ENCODE data around the gene PLEKHA7.

PLEKHA7 gene

GRCh38 chr11:16946477-16947282, 67.5 kb downstream of the PLEKHA7 start:
- no peak for DNase-seq (ENCODE audit: low read depth in 2 of 2, low spot score in 1 of 2)

- DNase-seq (ENCODE audit: low read depth in 2 of 2, low spot score in 1 of 2), result no peak
Observed at GRCh38 chr11:16945671-16946469, 68.3 kb downstream of the PLEKHA7 start.

GRCh38 chr11:16942911-16943310, 71.3 kb downstream of the PLEKHA7 start:
- DNase-seq (ENCODE audit: low read depth in 2 of 2, low spot score in 1 of 2), result no peak

- DNase-seq (ENCODE audit: low read depth in 2 of 2, low spot score in 1 of 2), result no peak
Observed at GRCh38 chr11:16942342-16942741, 71.9 kb downstream of the PLEKHA7 start.

GRCh38 chr11:16941935-16942334, 72.3 kb downstream of the PLEKHA7 start:
- no peak for DNase-seq (ENCODE audit: low read depth in 2 of 2, low spot score in 1 of 2)

GRCh38 chr11:16938061-16938460, 76.2 kb downstream of the PLEKHA7 start:
- DNase-seq (ENCODE audit: low read depth in 2 of 2, low spot score in 1 of 2), result no peak

GRCh38 chr11:16936643-16937042, 77.6 kb downstream of the PLEKHA7 start:
- DNase-seq (ENCODE audit: low read depth in 2 of 2, low spot score in 1 of 2), result no peak

GRCh38 chr11:16935518-16936302, 78.5 kb downstream of the PLEKHA7 start:
- DNase-seq (ENCODE audit: low read depth in 2 of 2, low spot score in 1 of 2), result no peak

- no peak for DNase-seq (ENCODE audit: low read depth in 2 of 2, low spot score in 1 of 2)
Observed at GRCh38 chr11:16933756-16934603, 80.2 kb downstream of the PLEKHA7 start.

GRCh38 chr11:16933291-16933690, 80.9 kb downstream of the PLEKHA7 start:
- no peak for DNase-seq (ENCODE audit: low read depth in 2 of 2, low spot score in 1 of 2)

GRCh38 chr11:16928044-16928443, 86.2 kb downstream of the PLEKHA7 start:
- DNase-seq (ENCODE audit: low read depth in 2 of 2, low spot score in 1 of 2), result no peak

GRCh38 chr11:16926883-16927626, 87.2 kb downstream of the PLEKHA7 start:
- no peak for DNase-seq (ENCODE audit: low read depth in 2 of 2, low spot score in 1 of 2)

GRCh38 chr11:16925561-16926065, 88.6 kb downstream of the PLEKHA7 start:
- no peak for DNase-seq (ENCODE audit: low read depth in 2 of 2, low spot score in 1 of 2)

GRCh38 chr11:16924826-16925560, 89.2 kb downstream of the PLEKHA7 start:
- DNase-seq (ENCODE audit: low read depth in 2 of 2, low spot score in 1 of 2), result no peak

GRCh38 chr11:16924462-16924825, 89.8 kb downstream of the PLEKHA7 start:
- DNase-seq (ENCODE audit: low read depth in 2 of 2, low spot score in 1 of 2), result no peak

- no peak for DNase-seq (ENCODE audit: low read depth in 2 of 2, low spot score in 1 of 2)
Observed at GRCh38 chr11:16923987-16924386, 90.2 kb downstream of the PLEKHA7 start.

GRCh38 chr11:16921668-16922067, 92.5 kb downstream of the PLEKHA7 start:
- no peak for DNase-seq (ENCODE audit: low read depth in 2 of 2, low spot score in 1 of 2)

- DNase-seq (ENCODE audit: low read depth in 2 of 2, low spot score in 1 of 2), result no peak
Observed at GRCh38 chr11:16921019-16921418, 93.2 kb downstream of the PLEKHA7 start.

GRCh38 chr11:16920559-16920958, 93.7 kb downstream of the PLEKHA7 start:
- DNase-seq (ENCODE audit: low read depth in 2 of 2, low spot score in 1 of 2), result no peak

All from stimulated activated CD8-positive, alpha-beta memory T cell treated with anti-CD3 and anti-CD28 coated beads, Interleukin-4, amount 100 ng/mL, for 4 hours (primary cell).